ENCODE results near the gene TLK2.
"Not testable (repeated sequence)": the region's sequence is repeated elsewhere in the genome, so short reads cannot be mapped to it uniquely, and the experiment has no call there.

DNA sequence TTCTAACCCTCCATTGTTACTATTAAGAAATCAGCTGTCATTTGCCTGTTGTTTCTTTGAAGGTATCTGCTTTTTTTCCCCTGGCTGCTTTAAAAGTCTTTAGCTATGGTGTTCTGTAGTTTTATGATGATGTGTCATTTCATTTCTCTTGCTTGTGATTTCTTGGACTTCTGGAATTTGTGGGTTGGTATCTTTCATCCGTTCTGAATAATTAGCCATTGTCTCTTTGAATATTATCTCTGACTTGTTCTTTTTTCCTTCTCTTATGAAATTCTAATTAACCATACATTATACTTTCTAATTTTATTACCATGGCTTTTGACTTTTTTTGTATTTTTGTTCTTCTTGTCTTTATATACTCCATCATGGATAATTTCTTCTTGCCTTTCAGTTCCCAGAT lies 52.3 kb downstream of the TLK2 start:
- TF ChIP-seq, protein P1, sequence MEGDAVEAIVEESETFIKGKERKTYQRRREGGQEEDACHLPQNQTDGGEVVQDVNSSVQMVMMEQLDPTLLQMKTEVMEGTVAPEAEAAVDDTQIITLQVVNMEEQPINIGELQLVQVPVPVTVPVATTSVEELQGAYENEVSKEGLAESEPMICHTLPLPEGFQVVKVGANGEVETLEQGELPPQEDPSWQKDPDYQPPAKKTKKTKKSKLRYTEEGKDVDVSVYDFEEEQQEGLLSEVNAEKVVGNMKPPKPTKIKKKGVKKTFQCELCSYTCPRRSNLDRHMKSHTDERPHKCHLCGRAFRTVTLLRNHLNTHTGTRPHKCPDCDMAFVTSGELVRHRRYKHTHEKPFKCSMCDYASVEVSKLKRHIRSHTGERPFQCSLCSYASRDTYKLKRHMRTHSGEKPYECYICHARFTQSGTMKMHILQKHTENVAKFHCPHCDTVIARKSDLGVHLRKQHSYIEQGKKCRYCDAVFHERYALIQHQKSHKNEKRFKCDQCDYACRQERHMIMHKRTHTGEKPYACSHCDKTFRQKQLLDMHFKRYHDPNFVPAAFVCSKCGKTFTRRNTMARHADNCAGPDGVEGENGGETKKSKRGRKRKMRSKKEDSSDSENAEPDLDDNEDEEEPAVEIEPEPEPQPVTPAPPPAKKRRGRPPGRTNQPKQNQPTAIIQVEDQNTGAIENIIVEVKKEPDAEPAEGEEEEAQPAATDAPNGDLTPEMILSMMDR (conservative IDR thresholded peaks at IDR 0.05; ENCODE audit: low read length) = not testable (repeated sequence)
- not testable (repeated sequence) for TF ChIP-seq EZH2phosphoT487 (IDR thresholded peaks at IDR 0.05; ENCODE audit: borderline replicate concordance, low read depth, low read length)

All from OCI-LY7 (cell line).